GM12801 (cell line): ENCODE results near the gene ZNF564.

Experiments
- TF ChIP-seq, protein P1 (sequence below): IDR thresholded peaks from one replicate; pipeline ENCODE4 v1.5.1; 2011; ENCODE audit warnings: control low read depth; ENCODE audit not compliant: insufficient read length; ENCODE audit errors: extremely low read depth

ZNF564 gene

DNA sequence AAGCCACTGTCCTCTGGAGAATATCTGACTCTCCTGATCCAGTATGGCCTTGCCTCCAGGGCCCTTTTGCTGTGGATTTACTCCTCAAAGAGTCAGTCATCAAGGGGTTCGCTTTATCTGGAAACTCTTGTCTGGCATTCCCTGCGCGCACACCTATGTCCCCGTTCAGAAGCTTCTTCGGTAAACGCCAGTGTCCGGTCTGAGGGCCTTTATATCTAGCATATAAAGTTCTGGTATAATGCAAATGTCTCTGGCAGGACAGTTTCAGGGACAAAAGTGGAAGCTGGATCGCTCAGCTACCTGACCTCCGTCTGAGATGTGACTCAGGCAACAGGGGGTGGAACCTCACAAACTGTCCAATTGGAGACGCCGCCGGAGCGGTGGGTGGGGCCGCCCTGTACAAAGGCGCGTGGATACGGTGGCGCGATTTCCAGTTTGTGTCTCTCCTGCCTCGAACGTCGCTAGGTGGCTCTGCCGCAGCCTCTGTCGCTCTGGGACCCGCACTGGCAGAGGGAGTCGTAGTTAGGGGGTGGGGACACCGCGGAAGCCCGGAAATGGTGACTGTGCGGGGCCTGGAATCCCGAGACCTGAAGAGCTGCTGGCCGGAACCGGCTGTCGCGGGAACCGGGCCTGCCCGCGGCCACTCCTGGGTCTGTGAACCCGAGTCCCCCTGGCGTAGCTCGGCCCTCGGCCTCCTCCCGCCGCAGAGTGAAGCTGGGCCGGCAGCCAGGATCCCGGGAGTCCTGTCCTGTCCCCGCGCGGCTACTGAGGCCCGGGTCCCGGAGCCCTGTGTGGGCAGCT, 56.1 kb downstream of the ZNF564 start:
- TF ChIP-seq, protein P1, sequence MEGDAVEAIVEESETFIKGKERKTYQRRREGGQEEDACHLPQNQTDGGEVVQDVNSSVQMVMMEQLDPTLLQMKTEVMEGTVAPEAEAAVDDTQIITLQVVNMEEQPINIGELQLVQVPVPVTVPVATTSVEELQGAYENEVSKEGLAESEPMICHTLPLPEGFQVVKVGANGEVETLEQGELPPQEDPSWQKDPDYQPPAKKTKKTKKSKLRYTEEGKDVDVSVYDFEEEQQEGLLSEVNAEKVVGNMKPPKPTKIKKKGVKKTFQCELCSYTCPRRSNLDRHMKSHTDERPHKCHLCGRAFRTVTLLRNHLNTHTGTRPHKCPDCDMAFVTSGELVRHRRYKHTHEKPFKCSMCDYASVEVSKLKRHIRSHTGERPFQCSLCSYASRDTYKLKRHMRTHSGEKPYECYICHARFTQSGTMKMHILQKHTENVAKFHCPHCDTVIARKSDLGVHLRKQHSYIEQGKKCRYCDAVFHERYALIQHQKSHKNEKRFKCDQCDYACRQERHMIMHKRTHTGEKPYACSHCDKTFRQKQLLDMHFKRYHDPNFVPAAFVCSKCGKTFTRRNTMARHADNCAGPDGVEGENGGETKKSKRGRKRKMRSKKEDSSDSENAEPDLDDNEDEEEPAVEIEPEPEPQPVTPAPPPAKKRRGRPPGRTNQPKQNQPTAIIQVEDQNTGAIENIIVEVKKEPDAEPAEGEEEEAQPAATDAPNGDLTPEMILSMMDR = no peak

DNA sequence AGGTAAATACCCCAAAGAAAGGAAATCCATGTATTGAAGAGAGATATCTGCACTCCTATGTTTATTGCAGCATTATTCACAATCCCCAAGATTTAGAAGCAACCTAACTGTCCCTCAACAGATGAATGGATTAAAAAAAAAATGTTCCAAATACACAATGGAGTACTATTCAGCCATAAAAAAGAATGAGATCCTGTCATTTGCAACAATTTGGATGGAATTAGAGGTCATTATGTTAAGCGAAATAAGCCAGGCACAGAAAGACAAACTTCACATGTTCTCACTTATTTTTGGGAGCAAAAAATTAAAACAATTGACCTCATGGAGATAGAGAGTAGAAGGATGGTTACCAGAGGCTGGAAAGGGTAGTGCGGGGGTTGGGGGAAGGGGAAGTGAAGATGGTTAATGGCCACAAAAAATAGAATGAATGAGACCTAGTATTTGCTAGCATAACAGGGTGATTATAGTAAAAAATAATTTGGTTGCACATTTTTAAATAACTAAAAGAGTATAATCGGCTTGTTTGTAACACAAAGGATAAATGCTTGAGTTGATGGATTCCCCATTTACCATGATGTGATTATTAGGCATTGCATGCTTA, 56.9 kb downstream of the ZNF564 start:
- TF ChIP-seq, protein P1 = no peak

DNA sequence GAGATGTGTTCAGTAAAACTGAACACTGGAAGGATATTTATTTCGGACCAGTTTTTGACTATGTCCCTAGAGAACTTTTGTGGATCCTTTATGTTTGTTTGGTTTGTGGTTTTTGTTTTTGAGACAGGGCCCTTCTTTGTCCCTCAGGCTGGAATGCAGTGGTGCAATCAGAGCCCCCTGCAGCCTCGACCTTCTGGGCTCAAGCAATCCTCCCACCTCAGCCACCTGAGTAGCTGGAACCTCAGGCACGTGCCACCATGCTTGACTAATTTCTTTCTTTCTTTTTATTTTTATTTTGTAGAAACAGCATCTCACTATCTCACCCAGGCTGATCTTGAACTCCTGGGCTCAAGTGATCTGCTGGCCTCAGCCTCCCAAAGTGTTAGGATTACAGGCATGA, 65.7 kb downstream of the ZNF564 start:
- TF ChIP-seq, protein P1 = no peak

DNA sequence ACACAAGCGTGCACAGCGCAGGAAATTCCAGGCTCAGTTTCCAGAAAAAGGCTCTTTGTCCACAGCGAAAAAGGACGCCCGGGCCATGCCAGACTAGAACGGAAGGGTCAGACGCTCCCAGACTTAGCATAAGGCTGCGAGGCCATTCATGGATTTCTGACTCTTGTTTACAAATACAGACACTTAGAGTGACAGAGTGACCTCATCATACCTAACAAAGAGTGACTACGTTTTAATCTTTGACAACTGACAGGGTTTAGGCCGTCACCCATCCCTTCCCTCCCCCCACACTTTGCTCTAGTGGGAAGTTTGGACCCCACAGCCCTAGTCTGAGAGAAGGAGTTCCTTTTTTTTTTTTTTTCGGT, 66.2 kb downstream of the ZNF564 start:
- TF ChIP-seq, protein P1 = no peak

DNA sequence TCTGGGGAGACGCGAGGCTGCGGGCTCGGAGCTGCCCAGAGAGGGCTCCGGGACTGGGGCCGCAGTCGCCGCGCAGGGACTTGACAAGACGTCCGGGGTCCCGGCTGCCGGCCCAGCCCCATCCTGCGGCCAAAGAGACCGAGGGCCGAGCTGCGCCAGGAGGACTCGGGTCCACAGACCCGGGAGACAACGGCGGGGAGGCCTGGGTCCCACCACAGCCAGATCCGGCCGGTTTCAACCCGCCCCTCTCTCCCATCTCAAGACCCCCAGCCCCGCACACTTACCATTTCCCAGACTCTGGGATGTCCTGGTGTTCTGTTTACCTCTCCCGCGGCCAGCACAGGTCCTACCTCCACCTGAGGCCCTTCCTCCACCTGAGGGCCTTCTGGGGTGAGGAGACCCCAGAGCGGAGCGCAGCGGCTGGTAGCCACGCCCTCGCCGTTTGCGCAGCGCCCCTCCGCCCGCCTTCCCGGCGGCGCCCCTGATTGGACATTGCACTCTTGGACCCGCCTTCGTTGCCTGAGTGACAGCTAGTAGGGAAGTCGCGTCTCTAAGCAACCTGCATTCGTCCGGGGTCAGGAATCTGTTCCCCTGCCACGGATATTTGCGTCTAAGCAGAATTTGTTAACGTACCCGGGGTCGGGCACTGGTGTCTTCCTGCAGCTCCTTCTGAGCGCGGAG, 66.8 kb downstream of the ZNF564 start, which contains the start of gene ZNF709:
ZNF709 (minus strand) TSS at position 446 of the 681 bp plus-strand sequence; CDS start at position 287, 159 bp downstream.
- TF ChIP-seq, protein P1 = no peak

DNA sequence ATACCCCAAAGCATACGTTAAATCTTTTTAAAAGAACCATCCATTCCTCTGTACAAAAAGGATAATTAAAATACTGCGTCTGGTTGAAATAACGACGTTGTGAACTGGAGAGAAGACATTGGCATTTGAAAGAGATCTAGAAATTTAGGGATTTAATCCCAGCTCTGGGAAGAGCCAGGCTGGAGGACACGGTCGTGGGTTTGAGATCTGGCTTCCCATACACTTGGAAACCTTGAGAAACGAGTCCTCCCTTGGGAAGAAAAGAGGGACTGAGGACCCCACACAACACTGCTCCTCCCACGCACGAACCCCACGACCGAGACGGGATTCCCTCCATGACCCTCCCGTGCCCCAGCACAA, 67.3 kb downstream of the ZNF564 start:
- TF ChIP-seq, protein P1 = no peak

DNA sequence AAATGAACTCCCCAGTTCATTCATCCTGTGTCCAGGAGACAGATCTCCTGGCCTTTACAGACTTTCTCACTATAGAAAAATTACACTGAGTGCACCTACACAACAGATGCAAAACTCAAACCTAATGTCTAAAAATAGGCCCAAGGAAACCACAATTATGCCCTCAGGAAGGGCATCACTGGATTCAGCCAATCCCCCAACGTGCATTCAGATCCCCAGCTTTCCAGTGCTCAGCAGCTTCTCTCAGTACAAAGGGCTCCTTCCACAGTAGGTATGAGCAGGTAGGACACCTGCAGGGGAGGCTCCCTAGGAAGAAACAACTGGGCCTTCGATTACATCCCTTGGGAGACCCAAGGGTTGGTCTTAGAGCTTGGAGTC, 68.8 kb downstream of the ZNF564 start:
- TF ChIP-seq, protein P1 = no peak
